Sigmoid colon (tissue), 3 donors: ENCODE measurements around the gene PGAP3.
"Not testable (repeated sequence)": the region's sequence is repeated elsewhere in the genome, so short reads cannot be mapped to it uniquely, and the experiment has no call there.

ENCODE experiments used
- POLR2A ChIP-seq, 2 donors: fragments of 450-650 bp; IDR thresholded peaks; one replicate each; pipeline ENCODE4 v1.6.1; 2016; ENCODE audit warnings: antibody characterized with exemption in 2 of 2, mild to moderate bottlenecking in 2 of 2, moderate library complexity in 2 of 2
- TF ChIP-seq, protein P1 (sequence below), 4 experiments: fragments of 450-650 bp in 3 of 4; fragments of 200-600 bp in 1 of 4; IDR thresholded peaks; one replicate each; pipeline ENCODE4 v1.5.1; 2016 to 2019; ENCODE audit warnings: antibody characterized with exemption in 4 of 4, mild to moderate bottlenecking in 3 of 4, moderate library complexity in 2 of 4

DNA sequence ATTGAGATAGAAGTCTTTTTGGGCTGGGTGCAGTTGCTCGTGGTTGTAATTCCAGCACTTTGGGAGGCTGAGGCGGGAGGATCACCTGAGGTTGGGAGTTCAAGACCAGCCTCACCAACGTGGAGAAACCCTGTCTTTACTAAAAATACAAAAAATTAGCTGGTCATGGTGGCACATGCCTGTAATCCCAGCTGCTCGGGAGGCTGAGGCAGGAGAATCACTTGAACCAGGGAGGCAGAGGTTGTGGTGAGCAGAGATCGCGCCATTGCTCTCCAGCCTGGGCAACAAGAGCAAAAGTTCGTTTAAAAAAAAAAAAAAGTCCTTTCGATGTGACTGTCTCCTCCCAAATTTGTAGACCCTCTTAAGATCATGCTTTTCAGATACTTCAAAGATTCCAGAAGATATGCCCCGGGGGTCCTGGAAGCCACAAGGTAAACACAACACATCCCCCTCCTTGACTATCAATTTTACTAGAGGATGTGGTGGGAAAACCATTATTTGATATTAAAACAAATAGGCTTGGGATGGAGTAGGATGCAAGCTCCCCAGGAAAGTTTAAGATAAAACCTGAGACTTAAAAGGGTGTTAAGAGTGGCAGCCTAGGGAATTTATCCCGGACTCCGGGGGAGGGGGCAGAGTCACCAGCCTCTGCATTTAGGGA is 11.4 kb upstream of the PGAP3 start:
- TF ChIP-seq, protein P1, sequence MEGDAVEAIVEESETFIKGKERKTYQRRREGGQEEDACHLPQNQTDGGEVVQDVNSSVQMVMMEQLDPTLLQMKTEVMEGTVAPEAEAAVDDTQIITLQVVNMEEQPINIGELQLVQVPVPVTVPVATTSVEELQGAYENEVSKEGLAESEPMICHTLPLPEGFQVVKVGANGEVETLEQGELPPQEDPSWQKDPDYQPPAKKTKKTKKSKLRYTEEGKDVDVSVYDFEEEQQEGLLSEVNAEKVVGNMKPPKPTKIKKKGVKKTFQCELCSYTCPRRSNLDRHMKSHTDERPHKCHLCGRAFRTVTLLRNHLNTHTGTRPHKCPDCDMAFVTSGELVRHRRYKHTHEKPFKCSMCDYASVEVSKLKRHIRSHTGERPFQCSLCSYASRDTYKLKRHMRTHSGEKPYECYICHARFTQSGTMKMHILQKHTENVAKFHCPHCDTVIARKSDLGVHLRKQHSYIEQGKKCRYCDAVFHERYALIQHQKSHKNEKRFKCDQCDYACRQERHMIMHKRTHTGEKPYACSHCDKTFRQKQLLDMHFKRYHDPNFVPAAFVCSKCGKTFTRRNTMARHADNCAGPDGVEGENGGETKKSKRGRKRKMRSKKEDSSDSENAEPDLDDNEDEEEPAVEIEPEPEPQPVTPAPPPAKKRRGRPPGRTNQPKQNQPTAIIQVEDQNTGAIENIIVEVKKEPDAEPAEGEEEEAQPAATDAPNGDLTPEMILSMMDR (IDR thresholded peaks at IDR 0.05), result not testable (repeated sequence)
- not testable (repeated sequence) for TF ChIP-seq POLR2A (IDR thresholded peaks at IDR 0.05)
